ENCODE measurements around the gene SEMA6D. TPM values are rescaled to one million over a fixed set of nuclear protein-coding genes. Genes with fewer than 3 reads are reported as not detected.

The SEMA6D gene
- total RNA-seq, 2 experiments from 2014 or later = not detected

GRCh38 chr15:47780971-47781370 is 63.7 kb downstream of the SEMA6D start:
- CTCF ChIA-PET = no interaction called here
- POLR2A ChIA-PET = no interaction called here

- POLR2A ChIA-PET = no interaction called here
Observed at GRCh38 chr15:47781527-47781926, 64.2 kb downstream of the SEMA6D start.

GRCh38 chr15:47784820-47785219 is 67.5 kb downstream of the SEMA6D start:
- ChIA-PET POLR2A (no interaction called here), CTCF (no interaction called here)

More at GRCh38 chr15:47781527-47781926, 64.2 kb downstream of the SEMA6D start:
- CTCF ChIA-PET = no interaction called here

- CTCF ChIA-PET = no interaction called here
- POLR2A ChIA-PET = no interaction called here
Observed at GRCh38 chr15:47786371-47786770, 69.1 kb downstream of the SEMA6D start.

- POLR2A ChIA-PET = no interaction called here
- CTCF ChIA-PET = no interaction called here
Observed at GRCh38 chr15:47787875-47788274, 70.6 kb downstream of the SEMA6D start.

GRCh38 chr15:47788685-47789084 is 71.4 kb downstream of the SEMA6D start:
- POLR2A ChIA-PET = no interaction called here
- CTCF ChIA-PET = no interaction called here

GRCh38 chr15:47791161-47791560 is 73.9 kb downstream of the SEMA6D start:
- CTCF ChIA-PET = no interaction called here
- POLR2A ChIA-PET = no interaction called here

GRCh38 chr15:47792231-47792630 is 74.9 kb downstream of the SEMA6D start:
- ChIA-PET CTCF (no interaction called here), POLR2A (no interaction called here)

GRCh38 chr15:47794252-47794914 is 77.1 kb downstream of the SEMA6D start:
- CTCF ChIA-PET = no interaction called here
- POLR2A ChIA-PET = no interaction called here

GRCh38 chr15:47795864-47796263 is 78.6 kb downstream of the SEMA6D start:
- ChIA-PET CTCF (no interaction called here), POLR2A (no interaction called here)

GRCh38 chr15:47796339-47796738 is 79.0 kb downstream of the SEMA6D start:
- POLR2A ChIA-PET = no interaction called here
- CTCF ChIA-PET = no interaction called here

- POLR2A ChIA-PET = no interaction called here
Observed at GRCh38 chr15:47796830-47797229, 79.5 kb downstream of the SEMA6D start.

GRCh38 chr15:47801522-47801921 is 84.2 kb downstream of the SEMA6D start:
- ChIA-PET POLR2A (no interaction called here), CTCF (no interaction called here)

More at GRCh38 chr15:47796830-47797229, 79.5 kb downstream of the SEMA6D start:
- CTCF ChIA-PET = no interaction called here

GRCh38 chr15:47802216-47802615 is 84.9 kb downstream of the SEMA6D start:
- ChIA-PET POLR2A (no interaction called here), CTCF (no interaction called here)

GRCh38 chr15:47803767-47804166 is 86.5 kb downstream of the SEMA6D start:
- ChIA-PET POLR2A (no interaction called here), CTCF (no interaction called here)

GRCh38 chr15:47804733-47805132 is 87.4 kb downstream of the SEMA6D start:
- POLR2A ChIA-PET = no interaction called here
- CTCF ChIA-PET = no interaction called here

GRCh38 chr15:47806008-47806407 is 88.7 kb downstream of the SEMA6D start:
- CTCF ChIA-PET = no interaction called here
- POLR2A ChIA-PET = no interaction called here

GRCh38 chr15:47811172-47811571 is 93.9 kb downstream of the SEMA6D start:
- CTCF ChIA-PET = no interaction called here
- POLR2A ChIA-PET = no interaction called here

GRCh38 chr15:47812470-47812999 is 95.2 kb downstream of the SEMA6D start:
- CTCF ChIA-PET = no interaction called here
- POLR2A ChIA-PET = no interaction called here

- ChIA-PET POLR2A (no interaction called here), CTCF (no interaction called here)
Observed at GRCh38 chr15:47813748-47814384, 96.6 kb downstream of the SEMA6D start.

GRCh38 chr15:47814620-47815019 is 97.3 kb downstream of the SEMA6D start:
- CTCF ChIA-PET = no interaction called here
- POLR2A ChIA-PET = no interaction called here

- ChIA-PET POLR2A (no interaction called here), CTCF (no interaction called here)
Observed at GRCh38 chr15:47817969-47818548, 100.8 kb downstream of the SEMA6D start.

Measured in activated CD8-positive, alpha-beta memory T cell treated with anti-CD3 and anti-CD28 coated beads for 36 hours (primary cell).